ENCODE results near the gene SLC39A1. TPM values are rescaled to one million over a fixed set of nuclear protein-coding genes. Genes with fewer than 3 reads are reported as not detected.

Gene SLC39A1
- total and polyA plus RNA-seq, 2 of the 8 experiments (the other 6 are each of a cell fraction or from before 2014, with no cell fraction given): 238 to 337 TPM

- peak overlapping the region; percentile 94; the same call in 1 of the 2 replicates for H3K18ac ChIP-seq (ENCODE audit: extremely low read depth, low read length)
- H3K4me3 ChIP-seq (ENCODE audit: extremely low read depth in 1 of 4, insufficient read depth in 2 of 4, low read depth in 3 of 4, low read length in 4 of 4): peak overlapping the region; percentile 53 to 89 (median 68)
- ChIA-PET CTCF (ENCODE audit: partially characterized antibody) (interaction anchor here (0.6 to 2.8 kb wide), 6 partner anchors 11 to 321 kb away, joined by 3 to 19 read pairs (median 3); partner anchors contain the start of gene RAB13), POLR2A (ENCODE audit: partially characterized antibody) (interaction anchor here (1.0 to 15.7 kb wide), 15 partner anchors 8 to 292 kb away, joined by 3 to 454 read pairs (median 6); partner anchors contain the start of genes DENND4B, GATAD2B, JTB and RAB13)
- H3K9ac ChIP-seq (replicated peaks in 1 of 4; ENCODE audit: extremely low read depth in 1 of 4, low read depth in 3 of 4, low read length in 3 of 4): peak overlapping the region; percentile 55 to 94 (median 71)
- peak overlapping the region; percentile 84 for H2BK5ac ChIP-seq (ENCODE audit: low read depth, low read length)
- H2AK5ac ChIP-seq (ENCODE audit: low read depth, low read length): 0 out of 2 replicates have a peak overlapping the region, but pooled peaks have one; percentile 41
- no peak for TF ChIP-seq RFX5 (IDR thresholded peaks at IDR 0.05; ENCODE audit: borderline replicate concordance, low read depth, low read length)
- TF ChIP-seq SIN3A (conservative IDR thresholded peaks at IDR 0.05 in 1 of 2, IDR thresholded peaks at IDR 0.05 in 1 of 2; ENCODE audit: low read depth in 1 of 2, low read length in 2 of 2): peak in 1 of 2 experiments; percentile 21; a peak in 2 of 4 replicates
- no peak for TF ChIP-seq SUZ12 (IDR thresholded peaks at IDR 0.05; ENCODE audit: low read length)
- TF ChIP-seq POLR2A (IDR thresholded peaks at IDR 0.05; ENCODE audit: control extremely low read depth in 1 of 2, low read depth in 2 of 2, low read length in 2 of 2): peak in 1 of 2 experiments; percentile 81; a peak in 2 of 3 replicates
- peak; percentile 56; the same call in 1 of the 2 replicates for TF ChIP-seq RBBP5 (IDR thresholded peaks at IDR 0.05; ENCODE audit: borderline replicate concordance, low read depth, low read length)
- peak; percentile 42 for TF ChIP-seq KDM4A (IDR thresholded peaks at IDR 0.05; ENCODE audit: low read depth, low read length, severe bottlenecking)
- TF ChIP-seq HDAC2 (IDR thresholded peaks at IDR 0.05; ENCODE audit: borderline replicate concordance in 1 of 2, low read depth in 2 of 2, low read length in 2 of 2): peak in 1 of 2 experiments; percentile 52; a peak in 1 of 4 replicates
- 0 out of 2 replicates have a peak, but pooled peaks have one; percentile 18 for TF ChIP-seq CHD1 (IDR thresholded peaks at IDR 0.05; ENCODE audit: low read depth, low read length)
- TF ChIP-seq POLR2AphosphoS5 (IDR thresholded peaks at IDR 0.05; ENCODE audit: low read depth, low read length): peak; percentile 80
- TF ChIP-seq SP4 (IDR thresholded peaks at IDR 0.05; ENCODE audit: low read length): no peak
- TF ChIP-seq TEAD4 (IDR thresholded peaks at IDR 0.05; ENCODE audit: low read depth, low read length): peak; percentile 94
- TF ChIP-seq MAX (IDR thresholded peaks at IDR 0.05): 0 out of 2 replicates have a peak, but pooled peaks have one; percentile 43
- H2AFZ ChIP-seq (ENCODE audit: low read length): no peak overlapping the region
- peaks cover 11 to 26% (median 19%) of the 10 kb centered on the region in 4 experiments for H3K36me3 ChIP-seq (ENCODE audit: control insufficient read depth in 2 of 4, insufficient read depth in 4 of 4, low read length in 3 of 4)
- H3K23me2 ChIP-seq (ENCODE audit: low read depth, low read length): peaks cover 28% of the 10 kb centered on the region
- no peaks in the 10 kb centered on the region for H3K9me3 ChIP-seq (ENCODE audit: insufficient read depth in 2 of 2, low read depth in 1 of 2, low read length in 1 of 2)
- WGBS, 2 experiments (ENCODE audit: extremely low coverage in 1 of 2, insufficient coverage in 1 of 2, insufficient read length in 1 of 2, insufficient replicate concordance in 2 of 2, low coverage in 1 of 2, low lambda C conversion rate in 2 of 2, missing lambda C conversion rate in 1 of 2): 1% methylated on average over 22 of the region's 22 CpGs; no CpG with 5 or more reads in 1 of the 2 experiments
- peak overlapping the region; percentile 89 for H3K27ac ChIP-seq (ENCODE audit: low read depth, low read length)
- H3K4me2 ChIP-seq (ENCODE audit: insufficient read depth in 1 of 2, low read depth in 2 of 2, low read length in 2 of 2): peak overlapping the region; percentile 86 to 98
- peak overlapping the region; percentile 79 for H3K56ac ChIP-seq (replicated peaks; ENCODE audit: insufficient read length, low read depth, low read length)
- H3K23ac ChIP-seq (ENCODE audit: insufficient read length): no peak overlapping the region
- FAIRE-seq (no peak), DNase-seq (ENCODE audit: low read depth in 1 of 2, low spot score in 2 of 2) (peak in 1 of 2 experiments; percentile 83)
- H4K5ac ChIP-seq (ENCODE audit: insufficient read length, low read depth, low read length): peak overlapping the region; percentile 70
- peak overlapping the region; percentile 76 for H3K4ac ChIP-seq (replicated peaks; ENCODE audit: insufficient read length, low read depth, low read length)
- peak overlapping the region; percentile 10; the same call in 1 of the 2 replicates for H2BK15ac ChIP-seq (ENCODE audit: low read length)
- H2BK12ac ChIP-seq (ENCODE audit: low read depth, low read length): peak overlapping the region; percentile 91
- no peaks in the 10 kb centered on the region for H3K27me3 ChIP-seq (replicated peaks in 1 of 4; ENCODE audit: control insufficient read depth in 3 of 4, extremely low read depth in 1 of 4, insufficient read depth in 3 of 4, low read length in 3 of 4)
- H2BK20ac ChIP-seq (ENCODE audit: low read length): no peak overlapping the region
- peak overlapping the region; percentile 6 for H2BK120ac ChIP-seq (replicated peaks; ENCODE audit: low read depth, low read length)
- H3K79me2 ChIP-seq (ENCODE audit: control insufficient read depth in 1 of 2, insufficient read depth in 2 of 2, low read length in 2 of 2): peaks cover 15 to 41% of the 10 kb centered on the region in 2 experiments
- peaks cover 9% of the 10 kb centered on the region for H3K79me1 ChIP-seq (ENCODE audit: low read depth, low read length)
- H4K20me1 ChIP-seq (replicated peaks in 1 of 2; ENCODE audit: control insufficient read depth in 1 of 2, insufficient read depth in 2 of 2, low read length in 2 of 2): peaks cover 2% of the 10 kb centered on the region in 2 experiments
- no peak overlapping the region for H3K14ac ChIP-seq (ENCODE audit: insufficient read length)
- H4K8ac ChIP-seq (ENCODE audit: extremely low read depth, insufficient read depth, low read length): no peak overlapping the region
- peaks cover 9 to 23% (median 14%) of the 10 kb centered on the region in 4 experiments for H3K4me1 ChIP-seq (replicated peaks in 1 of 4; ENCODE audit: control insufficient read depth in 3 of 4, insufficient read depth in 4 of 4, low read length in 3 of 4)
- H4K91ac ChIP-seq (replicated peaks; ENCODE audit: insufficient read length, low read length): peak overlapping the region; percentile 87
Observed at GRCh38 chr1:153963850-153964331, 554 bp upstream of the SLC39A1 start.
